GM12873 (cell line): ENCODE data around the gene CPED1.

Experiments used
- CTCF ChIP-seq: IDR thresholded peaks from 2 replicates; pipeline ENCODE4 v1.5.1; 2012; ENCODE audit warnings: low read depth, mild to moderate bottlenecking, moderate library complexity, low read length, control low read depth; ENCODE audit not compliant: insufficient read depth; ENCODE audit errors: missing control alignments

The CPED1 gene

GRCh38 chr7:121322460-121322859 lies 333.9 kb downstream of the CPED1 start:
- no peak for TF ChIP-seq CTCF

- TF ChIP-seq CTCF = no peak
Measured at GRCh38 chr7:121323515-121324302, 335.2 kb downstream of the CPED1 start.

- TF ChIP-seq CTCF = no peak
Measured at GRCh38 chr7:121327671-121328070, 339.2 kb downstream of the CPED1 start.

- TF ChIP-seq CTCF = no peak
Measured at GRCh38 chr7:121328508-121329190, 340.1 kb downstream of the CPED1 start, which contains the start of gene WNT16. WNT16 (plus strand) TSS chr7:121329000; CDS start chr7:121329293, 293 bp downstream.

GRCh38 chr7:121329191-121330052 lies 340.9 kb downstream of the CPED1 start:
- peak; percentile 45 for TF ChIP-seq CTCF

- TF ChIP-seq CTCF = no peak
Measured at GRCh38 chr7:121330053-121330833, 341.7 kb downstream of the CPED1 start.
